ENCODE results near the gene NDUFC2.

The NDUFC2 gene

GRCh38 chr11:78050964-78051831 is 28.5 kb downstream of the NDUFC2 start:
- Histone ChIP-seq H3K4me1 (no peaks in the 10 kb centered on the region), H3K9me3 (no peaks in the 10 kb centered on the region), H3K36me3 (no peaks in the 10 kb centered on the region), H3K4me3 (ENCODE audit: low read depth, low read length) (no peak overlapping the region), H3K27me3 (no peaks in the 10 kb centered on the region)
- DNase-seq: no peak
- no peak for TF ChIP-seq CTCF (IDR thresholded peaks at IDR 0.05; ENCODE audit: low read depth, low read length)

DNA sequence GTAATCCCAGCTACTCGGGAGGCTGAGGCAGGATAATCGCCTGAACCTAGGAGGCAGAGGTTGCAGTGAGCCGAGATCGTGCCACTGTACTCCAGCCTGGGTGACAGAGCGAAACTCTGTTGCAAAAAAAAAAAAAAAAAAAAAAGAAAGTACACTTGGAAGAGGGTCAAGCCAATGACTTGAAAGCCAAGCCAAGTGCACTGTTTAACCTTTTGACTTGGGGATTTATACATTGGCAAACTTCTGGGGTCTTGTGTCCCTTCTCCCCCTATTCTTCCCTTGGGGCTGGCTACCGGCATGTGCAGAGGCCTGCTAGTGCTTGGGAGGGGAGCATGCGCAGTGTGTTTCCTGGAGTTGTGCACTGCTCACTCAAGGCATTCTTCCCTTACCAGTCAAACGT is 30.3 kb downstream of the NDUFC2 start:
- H3K27me3 ChIP-seq: no peaks in the 10 kb centered on the region
- no peak for DNase-seq
- no peak for TF ChIP-seq CTCF (IDR thresholded peaks at IDR 0.05; ENCODE audit: low read depth, low read length)

GRCh38 chr11:78048561-78048960 is 31.1 kb downstream of the NDUFC2 start:
- H3K4me1 ChIP-seq: no peaks in the 10 kb centered on the region
- TF ChIP-seq CTCF (IDR thresholded peaks at IDR 0.05; ENCODE audit: low read depth, low read length): no peak
- H3K9me3 ChIP-seq: no peaks in the 10 kb centered on the region

More for the DNA sequence above, 30.3 kb downstream of the NDUFC2 start:
- H3K4me3 ChIP-seq (ENCODE audit: low read depth, low read length): no peak overlapping the region
- H3K36me3 ChIP-seq: no peaks in the 10 kb centered on the region
- H3K9me3 ChIP-seq: no peaks in the 10 kb centered on the region
- no peaks in the 10 kb centered on the region for H3K4me1 ChIP-seq

GRCh38 chr11:78046486-78046854 is 33.2 kb downstream of the NDUFC2 start:
- Histone ChIP-seq H3K9me3 (no peaks in the 10 kb centered on the region), H3K4me1 (peaks cover 1% of the 10 kb centered on the region), H3K27me3 (no peaks in the 10 kb centered on the region), H3K36me3 (no peaks in the 10 kb centered on the region), H3K4me3 (ENCODE audit: low read depth, low read length) (peak overlapping the region; percentile 59)
- TF ChIP-seq CTCF (IDR thresholded peaks at IDR 0.05; ENCODE audit: low read depth, low read length): no peak
- DNase-seq: no peak

More at GRCh38 chr11:78048561-78048960, 31.1 kb downstream of the NDUFC2 start:
- DNase-seq: no peak
- Histone ChIP-seq H3K4me3 (ENCODE audit: low read depth, low read length) (no peak overlapping the region), H3K36me3 (no peaks in the 10 kb centered on the region), H3K27me3 (no peaks in the 10 kb centered on the region)

GRCh38 chr11:78045851-78046485 is 33.7 kb downstream of the NDUFC2 start:
- H3K9me3 ChIP-seq: peaks cover 2% of the 10 kb centered on the region
- TF ChIP-seq CTCF (IDR thresholded peaks at IDR 0.05; ENCODE audit: low read depth, low read length): peak; percentile 98
- no peaks in the 10 kb centered on the region for H3K36me3 ChIP-seq
- H3K27me3 ChIP-seq: no peaks in the 10 kb centered on the region
- DNase-seq: peak; percentile 93
- peaks cover 6% of the 10 kb centered on the region for H3K4me1 ChIP-seq
- peak overlapping the region; percentile 59 for H3K4me3 ChIP-seq (ENCODE audit: low read depth, low read length)

GRCh38 chr11:78044706-78045105 is 35.0 kb downstream of the NDUFC2 start:
- TF ChIP-seq CTCF (IDR thresholded peaks at IDR 0.05; ENCODE audit: low read depth, low read length): no peak
- DNase-seq: no peak
- peaks cover 4% of the 10 kb centered on the region for H3K9me3 ChIP-seq
- H3K4me1 ChIP-seq: peaks cover 19% of the 10 kb centered on the region
- no peaks in the 10 kb centered on the region for H3K36me3 ChIP-seq
- H3K4me3 ChIP-seq (ENCODE audit: low read depth, low read length): no peak overlapping the region
- H3K27me3 ChIP-seq: no peaks in the 10 kb centered on the region

Data from BE2C (cell line).